Fibroblast of lung (primary cell): ENCODE data around the gene MAZ.

Source experiments
- EZH2 ChIP-seq: IDR thresholded peaks from 2 replicates; pipeline ENCODE4 v1.5.1; 2012; ENCODE audit warnings: low read length, control low read depth, mild to moderate bottlenecking; ENCODE audit errors: missing control alignments
- TF ChIP-seq, protein P1 (sequence below), 2 donors: IDR thresholded peaks in 1 of 2; conservative IDR thresholded peaks in 1 of 2; 1 replicate in 1 of 2; 2 replicates in 1 of 2; pipeline ENCODE4 v1.5.1; 2011 to 2012; ENCODE audit warnings: low read length in 2 of 2, control low read depth in 1 of 2, inconsistent platforms in 1 of 2, low read depth in 1 of 2, mild to moderate bottlenecking in 1 of 2

- TF ChIP-seq, protein P1, sequence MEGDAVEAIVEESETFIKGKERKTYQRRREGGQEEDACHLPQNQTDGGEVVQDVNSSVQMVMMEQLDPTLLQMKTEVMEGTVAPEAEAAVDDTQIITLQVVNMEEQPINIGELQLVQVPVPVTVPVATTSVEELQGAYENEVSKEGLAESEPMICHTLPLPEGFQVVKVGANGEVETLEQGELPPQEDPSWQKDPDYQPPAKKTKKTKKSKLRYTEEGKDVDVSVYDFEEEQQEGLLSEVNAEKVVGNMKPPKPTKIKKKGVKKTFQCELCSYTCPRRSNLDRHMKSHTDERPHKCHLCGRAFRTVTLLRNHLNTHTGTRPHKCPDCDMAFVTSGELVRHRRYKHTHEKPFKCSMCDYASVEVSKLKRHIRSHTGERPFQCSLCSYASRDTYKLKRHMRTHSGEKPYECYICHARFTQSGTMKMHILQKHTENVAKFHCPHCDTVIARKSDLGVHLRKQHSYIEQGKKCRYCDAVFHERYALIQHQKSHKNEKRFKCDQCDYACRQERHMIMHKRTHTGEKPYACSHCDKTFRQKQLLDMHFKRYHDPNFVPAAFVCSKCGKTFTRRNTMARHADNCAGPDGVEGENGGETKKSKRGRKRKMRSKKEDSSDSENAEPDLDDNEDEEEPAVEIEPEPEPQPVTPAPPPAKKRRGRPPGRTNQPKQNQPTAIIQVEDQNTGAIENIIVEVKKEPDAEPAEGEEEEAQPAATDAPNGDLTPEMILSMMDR (conservative IDR thresholded peaks at IDR 0.05 in 1 of 2, IDR thresholded peaks at IDR 0.05 in 1 of 2; ENCODE audit: low read depth in 1 of 2, low read length in 2 of 2), result peak in 1 of 2 donors; percentile 5
- TF ChIP-seq EZH2, result no peak
Observed at GRCh38 chr16:29805232-29806098, 864 bp upstream of the MAZ start.
